Measurements from ENCODE around the gene DNM1L. TPM values are rescaled to one million over a fixed set of nuclear protein-coding genes. Genes with fewer than 3 reads are reported as not detected.

DNM1L gene
- total RNA-seq, 1 donor from 2014 or later, result 40.9 TPM

DNA sequence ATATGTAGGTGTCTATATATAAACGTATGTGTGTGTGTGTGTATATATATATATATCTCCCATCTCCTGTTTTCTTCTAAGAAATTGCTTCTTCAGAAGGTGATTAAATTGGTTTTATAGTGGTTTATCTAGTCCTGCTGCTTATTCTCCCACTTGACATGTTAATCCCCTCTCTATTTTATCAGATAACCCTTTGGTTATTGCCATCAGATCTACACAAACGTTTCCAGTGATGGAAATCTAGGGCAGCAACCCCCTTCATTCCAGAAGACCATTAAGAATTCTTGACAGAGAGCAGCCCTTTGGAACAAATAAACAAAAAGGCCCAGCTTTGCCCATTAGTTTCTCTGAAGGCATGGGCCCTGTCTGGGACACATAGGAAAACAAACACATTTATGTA, 110.8 kb downstream of the DNM1L start:
- DNase-seq, result no peak
- intact Hi-C loops (cut with DNase I), result no loop called here
- no peak for TF ChIP-seq CTCF (IDR thresholded peaks at IDR 0.05)
- H3K27ac ChIP-seq, result no peak overlapping the region
- no peaks in the 10 kb centered on the region for H3K27me3 ChIP-seq (ENCODE audit: low read depth)
- no peak for ATAC-seq
- no peak overlapping the region for H3K4me3 ChIP-seq
- no peaks in the 10 kb centered on the region for H3K36me3 ChIP-seq
- H3K4me1 ChIP-seq, result no peaks in the 10 kb centered on the region
- H3K9me3 ChIP-seq, result no peaks in the 10 kb centered on the region

GRCh38 chr12:32794281-32794680, 115.2 kb downstream of the DNM1L start:
- Histone ChIP-seq H3K27ac (no peak overlapping the region), H3K4me3 (no peak overlapping the region), H3K36me3 (no peaks in the 10 kb centered on the region), H3K4me1 (no peaks in the 10 kb centered on the region), H3K27me3 (ENCODE audit: low read depth) (no peaks in the 10 kb centered on the region), H3K9me3 (no peaks in the 10 kb centered on the region)
- ATAC-seq (no peak), DNase-seq (no peak)
- TF ChIP-seq CTCF (IDR thresholded peaks at IDR 0.05), result no peak
- intact Hi-C loops (cut with DNase I), result no loop called here

Other genes with a start within 250 kb of the DNM1L start
- gene YARS2, start 76.6 kb downstream of the DNM1L start, total RNA-seq, result 18.5 TPM
- 3.0 TPM for gene PKP2, start 217.5 kb downstream of the DNM1L start, total RNA-seq